GM12891 (cell line): Measurements from ENCODE around the gene ZBTB20.

Experiments
- POLR2A ChIP-seq: IDR thresholded peaks from 2 replicates; pipeline ENCODE4 v1.6.1; 2011; ENCODE audit warnings: low read depth, low read length, control low read depth
- POLR2AphosphoS5 ChIP-seq: IDR thresholded peaks from 2 replicates; pipeline ENCODE4 v1.6.1; 2011; ENCODE audit warnings: low read depth, low read length, control low read depth

- TF ChIP-seq POLR2A (no peak), POLR2AphosphoS5 (no peak)
Measured at GRCh38 chr3:114519415-114519814, 627.7 kb downstream of the ZBTB20 start.
